ENCODE measurements around the gene COIL. TPM values are rescaled to one million over a fixed set of nuclear protein-coding genes. Genes with fewer than 3 reads are reported as not detected.

COIL gene
- total RNA-seq, result 10 to 100 TPM; 16.6 to 17.9 TPM

- no peaks in the 10 kb centered on the region for H3K27me3 Mint-ChIP-seq (ENCODE audit: low read depth)
- DNase-seq, result peak; percentile 95 to 96
Observed at GRCh38 chr17:56960596-56961538, at the start of gene COIL. COIL (minus strand) TSS chr17:56961050; CDS start chr17:56961019, 31 bp downstream.

GRCh38 chr17:57010487-57010886, 49.6 kb upstream of the COIL start:
- Mint-ChIP-seq H3K4me1 (ENCODE audit: low read depth) (peaks cover 6% of the 10 kb centered on the region), H3K27ac (no peak overlapping the region), H3K4me3 (no peak overlapping the region), H3K27me3 (ENCODE audit: low read depth) (peaks cover 7% of the 10 kb centered on the region), H3K36me3 (ENCODE audit: insufficient read depth in 2 of 2) (no peaks in the 10 kb centered on the region), H3K9me3 (no peaks in the 10 kb centered on the region)
- DNase-seq, result no peak
- no peak for ATAC-seq (replicated peaks in 1 of 2)

More at GRCh38 chr17:56960596-56961538, at the start of gene COIL:
- peak within 1 kb of the TSS; percentile 72 for H3K27ac Mint-ChIP-seq
- H3K9me3 Mint-ChIP-seq, result no peaks in the 10 kb centered on the region
- ATAC-seq (replicated peaks in 1 of 2), result peak; percentile 99
- no peaks in the 10 kb centered on the region for H3K36me3 Mint-ChIP-seq (ENCODE audit: insufficient read depth in 2 of 2)
- H3K4me3 Mint-ChIP-seq, result peak within 1 kb of the TSS; percentile 84 to 86
- H3K4me1 Mint-ChIP-seq (ENCODE audit: low read depth), result peaks cover 29% of the 10 kb centered on the region

GRCh38 chr17:57009737-57010445, 49.0 kb upstream of the COIL start:
- peak; percentile 51 to 57 for DNase-seq
- peaks cover 6% of the 10 kb centered on the region for H3K4me1 Mint-ChIP-seq (ENCODE audit: low read depth)
- peak overlapping the region; percentile 29 to 38 for H3K4me3 Mint-ChIP-seq
- no peak overlapping the region for H3K27ac Mint-ChIP-seq
- H3K36me3 Mint-ChIP-seq (ENCODE audit: insufficient read depth in 2 of 2), result no peaks in the 10 kb centered on the region
- no peaks in the 10 kb centered on the region for H3K9me3 Mint-ChIP-seq
- ATAC-seq (replicated peaks in 1 of 2), result peak; percentile 81 to 83
- peaks cover 7% of the 10 kb centered on the region for H3K27me3 Mint-ChIP-seq (ENCODE audit: low read depth)

- Mint-ChIP-seq H3K27me3 (ENCODE audit: low read depth) (peaks cover 7% of the 10 kb centered on the region), H3K4me3 (no peak overlapping the region), H3K4me1 (ENCODE audit: low read depth) (peaks cover 6% of the 10 kb centered on the region), H3K36me3 (ENCODE audit: insufficient read depth in 2 of 2) (no peaks in the 10 kb centered on the region), H3K27ac (no peak overlapping the region), H3K9me3 (no peaks in the 10 kb centered on the region)
- DNase-seq (no peak), ATAC-seq (replicated peaks in 1 of 2) (peak in 1 of 2 donors; percentile 36)
Observed at GRCh38 chr17:57008958-57009357, 48.1 kb upstream of the COIL start.

GRCh38 chr17:57006040-57006439, 45.2 kb upstream of the COIL start:
- H3K27ac Mint-ChIP-seq, result no peak overlapping the region
- no peak for ATAC-seq (replicated peaks in 1 of 2)

GRCh38 chr17:57004944-57005579, 44.2 kb upstream of the COIL start:
- peaks cover 3% of the 10 kb centered on the region for H3K4me1 Mint-ChIP-seq (ENCODE audit: low read depth)
- peaks cover 3% of the 10 kb centered on the region for H3K27me3 Mint-ChIP-seq (ENCODE audit: low read depth)
- ATAC-seq (replicated peaks in 1 of 2) (no peak), DNase-seq (no peak)
- H3K36me3 Mint-ChIP-seq (ENCODE audit: insufficient read depth in 2 of 2), result no peaks in the 10 kb centered on the region
- H3K4me3 Mint-ChIP-seq, result no peak overlapping the region
- no peak overlapping the region for H3K27ac Mint-ChIP-seq
- no peaks in the 10 kb centered on the region for H3K9me3 Mint-ChIP-seq

More at GRCh38 chr17:57006040-57006439, 45.2 kb upstream of the COIL start:
- no peaks in the 10 kb centered on the region for H3K9me3 Mint-ChIP-seq
- peaks cover 6% of the 10 kb centered on the region for H3K4me1 Mint-ChIP-seq (ENCODE audit: low read depth)
- H3K36me3 Mint-ChIP-seq (ENCODE audit: insufficient read depth in 2 of 2), result no peaks in the 10 kb centered on the region
- DNase-seq, result no peak
- no peak overlapping the region for H3K4me3 Mint-ChIP-seq
- peaks cover 7% of the 10 kb centered on the region for H3K27me3 Mint-ChIP-seq (ENCODE audit: low read depth)

GRCh38 chr17:57002904-57003303, 42.1 kb upstream of the COIL start:
- Mint-ChIP-seq H3K9me3 (no peaks in the 10 kb centered on the region), H3K27me3 (ENCODE audit: low read depth) (no peaks in the 10 kb centered on the region), H3K36me3 (ENCODE audit: insufficient read depth in 2 of 2) (no peaks in the 10 kb centered on the region), H3K27ac (no peak overlapping the region), H3K4me3 (no peak overlapping the region), H3K4me1 (ENCODE audit: low read depth) (no peaks in the 10 kb centered on the region)
- ATAC-seq (replicated peaks in 1 of 2) (no peak), DNase-seq (no peak)

GRCh38 chr17:57001541-57001940, 40.7 kb upstream of the COIL start:
- Mint-ChIP-seq H3K27ac (no peak overlapping the region), H3K27me3 (ENCODE audit: low read depth) (no peaks in the 10 kb centered on the region), H3K4me3 (no peak overlapping the region), H3K36me3 (ENCODE audit: insufficient read depth in 2 of 2) (peaks cover 0 to 2% of the 10 kb centered on the region in 2 donors), H3K9me3 (no peaks in the 10 kb centered on the region), H3K4me1 (ENCODE audit: low read depth) (no peaks in the 10 kb centered on the region)
- DNase-seq, result no peak
- no peak for ATAC-seq (replicated peaks in 1 of 2)

GRCh38 chr17:56997313-56997712, 36.5 kb upstream of the COIL start:
- no peak overlapping the region for H3K4me3 Mint-ChIP-seq
- DNase-seq (no peak), ATAC-seq (replicated peaks in 1 of 2) (no peak)
- H3K9me3 Mint-ChIP-seq, result no peaks in the 10 kb centered on the region
- H3K27me3 Mint-ChIP-seq (ENCODE audit: low read depth), result no peaks in the 10 kb centered on the region
- H3K4me1 Mint-ChIP-seq (ENCODE audit: low read depth), result no peaks in the 10 kb centered on the region
- peaks cover 0 to 2% of the 10 kb centered on the region in 2 donors for H3K36me3 Mint-ChIP-seq (ENCODE audit: insufficient read depth in 2 of 2)
- H3K27ac Mint-ChIP-seq, result no peak overlapping the region

GRCh38 chr17:56995766-56996165, 34.9 kb upstream of the COIL start:
- ATAC-seq (replicated peaks in 1 of 2) (no peak), DNase-seq (no peak)
- Mint-ChIP-seq H3K9me3 (no peaks in the 10 kb centered on the region), H3K27ac (no peak overlapping the region), H3K36me3 (ENCODE audit: insufficient read depth in 2 of 2) (peaks cover 0 to 2% of the 10 kb centered on the region in 2 donors), H3K4me1 (ENCODE audit: low read depth) (no peaks in the 10 kb centered on the region), H3K4me3 (no peak overlapping the region), H3K27me3 (ENCODE audit: low read depth) (no peaks in the 10 kb centered on the region)

GRCh38 chr17:56994009-56994792, 33.4 kb upstream of the COIL start:
- Mint-ChIP-seq H3K36me3 (ENCODE audit: insufficient read depth in 2 of 2) (peaks cover 0 to 2% of the 10 kb centered on the region in 2 donors), H3K4me3 (no peak overlapping the region), H3K9me3 (no peaks in the 10 kb centered on the region), H3K4me1 (ENCODE audit: low read depth) (no peaks in the 10 kb centered on the region), H3K27me3 (ENCODE audit: low read depth) (no peaks in the 10 kb centered on the region), H3K27ac (no peak overlapping the region)
- ATAC-seq (replicated peaks in 1 of 2) (no peak), DNase-seq (no peak)

GRCh38 chr17:56992364-56992763, 31.5 kb upstream of the COIL start:
- Mint-ChIP-seq H3K9me3 (no peaks in the 10 kb centered on the region), H3K27me3 (ENCODE audit: low read depth) (no peaks in the 10 kb centered on the region), H3K27ac (no peak overlapping the region), H3K4me3 (no peak overlapping the region), H3K36me3 (ENCODE audit: insufficient read depth in 2 of 2) (peaks cover 0 to 4% of the 10 kb centered on the region in 2 donors), H3K4me1 (ENCODE audit: low read depth) (no peaks in the 10 kb centered on the region)
- no peak for DNase-seq
- no peak for ATAC-seq (replicated peaks in 1 of 2)
